HepG2 (cell line): ENCODE results near the gene SMYD2. TPM values are rescaled to one million over a fixed set of nuclear protein-coding genes. Genes with fewer than 3 reads are reported as not detected.

ENCODE experiments used
- ESRRA ChIP-seq: sonication (generic); formaldehyde crosslinking; IDR thresholded peaks from 2 replicates; pipeline ENCODE4 v1.5.1; 2020; ENCODE audit warnings: mild to moderate bottlenecking, low read depth, missing genetic modification reagents
- GATAD1 ChIP-seq: IDR thresholded peaks from 2 replicates; pipeline ENCODE4 v1.6.1; 2016; ENCODE audit warnings: missing genetic modification reagents, missing compliant biosample characterization
- MATR3 ChIP-seq: sonication (generic); formaldehyde crosslinking; IDR thresholded peaks from 2 replicates; pipeline ENCODE4 v1.4.0; 2020; ENCODE audit warnings: missing genetic modification reagents
- MBD4 ChIP-seq: IDR thresholded peaks from 2 replicates; pipeline ENCODE4 v1.6.1; 2012; ENCODE audit warnings: low read length, inconsistent platforms, borderline replicate concordance
- MTERF4 ChIP-seq: sonication (generic); formaldehyde crosslinking; IDR thresholded peaks from 2 replicates; pipeline ENCODE4 v1.8.0; 2023; ENCODE audit warnings: mild to moderate bottlenecking, missing genetic modification reagents
- MXD3 ChIP-seq: IDR thresholded peaks from 2 replicates; pipeline ENCODE4 v1.6.1; 2016; ENCODE audit warnings: mild to moderate bottlenecking, missing biosample characterization, missing genetic modification reagents
- RBFOX2 ChIP-seq: fragments of 200-400 bp; formaldehyde crosslinking; IDR thresholded peaks from 2 replicates; pipeline ENCODE4 v1.6.1; 2017; ENCODE audit warnings: low read depth, mild to moderate bottlenecking, low read length
- TCF7L2 ChIP-seq: IDR thresholded peaks from 2 replicates; pipeline ENCODE4 v1.6.1; 2011; ENCODE audit warnings: mild to moderate bottlenecking, low read depth, low read length, moderate library complexity
- ZFP82 ChIP-seq: sonication (generic); formaldehyde crosslinking; IDR thresholded peaks from 2 replicates; pipeline ENCODE4 v1.5.1; 2020; ENCODE audit warnings: mild to moderate bottlenecking, missing genetic modification reagents, borderline replicate concordance
- ZKSCAN5 ChIP-seq: sonication (generic); formaldehyde crosslinking; IDR thresholded peaks from 2 replicates; pipeline ENCODE4 v1.5.1; 2020; ENCODE audit warnings: mild to moderate bottlenecking, missing genetic modification reagents
- ZMYM2 ChIP-seq: sonication (generic); formaldehyde crosslinking; IDR thresholded peaks from 2 replicates; pipeline ENCODE4 v1.8.0; 2022; ENCODE audit warnings: mild to moderate bottlenecking, missing genetic modification reagents
- ZMYM3 ChIP-seq: sonication (generic); formaldehyde crosslinking; IDR thresholded peaks from 2 replicates; pipeline ENCODE4 v1.5.1; 2020; ENCODE audit warnings: mild to moderate bottlenecking, missing genetic modification reagents
- ZNF160 ChIP-seq: sonication (generic); formaldehyde crosslinking; IDR thresholded peaks from 2 replicates; pipeline ENCODE4 v1.8.0; 2022; ENCODE audit warnings: mild to moderate bottlenecking, inconsistent platforms, missing genetic modification reagents
- ZNF207 ChIP-seq: fragments of 450-650 bp; IDR thresholded peaks from 2 replicates; pipeline ENCODE4 v1.6.1; 2016; ENCODE audit warnings: antibody characterized with exemption, borderline replicate concordance
- ZNF607 ChIP-seq: sonication (generic); formaldehyde crosslinking; IDR thresholded peaks from 2 replicates; pipeline ENCODE4 v1.5.1; 2020; ENCODE audit warnings: missing genetic modification reagents, mild to moderate bottlenecking, borderline replicate concordance
- ZZZ3 ChIP-seq: sonication (generic); formaldehyde crosslinking; IDR thresholded peaks from 2 replicates; pipeline ENCODE4 v1.4.0; 2020; ENCODE audit warnings: missing genetic modification reagents, mild to moderate bottlenecking, borderline replicate concordance
- polyA plus RNA-seq, 8 experiments: library from polyadenylated mRNA; depleted of rRNA in 3 of 8; stranded (reverse) in 7 of 8; unstranded in 1 of 8; fragments of >200 nt; fragmentation: Illumina TruSeq in 4 of 8; extraction: Trizol in 4 of 8; gene quantifications; 2 replicates each; pipeline versions ENCODE4 v1.2.1 to v1.2.3, GENCODE V29; 2011 to 2016; ENCODE audit warnings: low read depth in 4 of 8, missing spikeins in 1 of 8, mixed read lengths in 1 of 8; ENCODE audit not compliant: insufficient read depth in 1 of 8
- total RNA-seq, 5 experiments: library from RNA; depleted of rRNA; stranded (reverse); fragments of >200 nt; fragmentation: Illumina TruSeq; extraction: Trizol; gene quantifications; 2 replicates each; pipeline ENCODE4 v1.2.3, GENCODE V29; 2016; ENCODE audit warnings: low read depth in 1 of 5
- TF ChIP-seq, protein P1 (sequence below): sonication (generic); formaldehyde crosslinking; IDR thresholded peaks from 2 replicates; pipeline ENCODE4 v1.4.0; 2020; ENCODE audit warnings: missing genetic modification reagents, borderline replicate concordance
- TF ChIP-seq, protein P2 (sequence below): sonication (generic); formaldehyde crosslinking; IDR thresholded peaks from 2 replicates; pipeline ENCODE4 v1.5.1; 2020; ENCODE audit warnings: missing genetic modification reagents, mild to moderate bottlenecking, borderline replicate concordance
- TF ChIP-seq, protein P3 (sequence below): sonication (generic); formaldehyde crosslinking; IDR thresholded peaks from 2 replicates; pipeline ENCODE4 v1.5.0; 2020; ENCODE audit warnings: mild to moderate bottlenecking, missing genetic modification reagents
- TF ChIP-seq, protein P4 (sequence below): sonication (generic); formaldehyde crosslinking; IDR thresholded peaks from 2 replicates; pipeline ENCODE4 v1.5.0; 2020; ENCODE audit warnings: mild to moderate bottlenecking, low read depth, missing genetic modification reagents, borderline replicate concordance

SMYD2 gene
- total and polyA plus RNA-seq, 2 of the 13 experiments (the other 11 are each of a cell fraction or from before 2014, with no cell fraction given): 72.7 to 139 TPM

DNA sequence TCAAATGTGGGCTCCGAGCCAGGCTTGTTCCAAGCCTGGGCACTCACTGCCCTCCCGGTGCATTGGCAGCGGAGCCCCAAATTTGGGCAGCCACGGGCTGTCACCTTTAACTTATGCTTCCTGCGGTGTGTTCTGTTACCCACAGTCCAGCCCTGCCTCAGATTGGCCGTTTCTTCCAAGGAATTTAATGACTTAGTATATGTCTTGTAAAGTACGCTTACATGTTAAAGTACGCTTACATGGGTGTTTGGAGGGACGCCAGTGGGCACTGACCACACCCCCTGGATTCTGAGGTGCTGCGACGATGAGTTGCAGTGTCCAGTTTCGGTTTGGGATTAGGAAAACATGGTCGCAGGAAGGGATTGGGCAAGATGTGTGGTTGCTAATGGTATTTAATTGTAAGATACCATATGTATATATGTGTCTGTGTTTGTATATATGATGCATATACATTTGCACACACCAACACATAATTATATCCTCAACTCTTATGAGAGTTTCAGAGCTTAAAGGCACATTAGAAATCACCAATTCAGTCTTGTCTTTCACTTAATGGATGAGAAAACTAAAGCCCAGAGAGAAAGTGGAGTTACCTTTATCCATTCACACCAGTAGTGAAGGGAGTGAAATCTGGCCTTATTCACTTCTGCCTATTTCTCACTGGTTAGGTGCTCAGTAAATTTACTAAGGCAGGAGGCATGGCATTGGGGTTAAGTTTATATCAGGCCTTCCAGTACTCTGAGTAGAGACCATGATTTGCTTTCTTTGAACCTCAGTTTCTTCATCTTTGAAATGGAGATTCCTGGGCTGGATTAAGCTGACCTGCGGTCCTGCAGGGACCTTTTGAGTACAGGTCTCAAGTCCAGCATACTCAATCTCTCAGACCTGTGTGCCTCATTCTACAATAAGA lies 1.0 kb downstream of the SMYD2 start (continued):
- TF ChIP-seq, protein P1, sequence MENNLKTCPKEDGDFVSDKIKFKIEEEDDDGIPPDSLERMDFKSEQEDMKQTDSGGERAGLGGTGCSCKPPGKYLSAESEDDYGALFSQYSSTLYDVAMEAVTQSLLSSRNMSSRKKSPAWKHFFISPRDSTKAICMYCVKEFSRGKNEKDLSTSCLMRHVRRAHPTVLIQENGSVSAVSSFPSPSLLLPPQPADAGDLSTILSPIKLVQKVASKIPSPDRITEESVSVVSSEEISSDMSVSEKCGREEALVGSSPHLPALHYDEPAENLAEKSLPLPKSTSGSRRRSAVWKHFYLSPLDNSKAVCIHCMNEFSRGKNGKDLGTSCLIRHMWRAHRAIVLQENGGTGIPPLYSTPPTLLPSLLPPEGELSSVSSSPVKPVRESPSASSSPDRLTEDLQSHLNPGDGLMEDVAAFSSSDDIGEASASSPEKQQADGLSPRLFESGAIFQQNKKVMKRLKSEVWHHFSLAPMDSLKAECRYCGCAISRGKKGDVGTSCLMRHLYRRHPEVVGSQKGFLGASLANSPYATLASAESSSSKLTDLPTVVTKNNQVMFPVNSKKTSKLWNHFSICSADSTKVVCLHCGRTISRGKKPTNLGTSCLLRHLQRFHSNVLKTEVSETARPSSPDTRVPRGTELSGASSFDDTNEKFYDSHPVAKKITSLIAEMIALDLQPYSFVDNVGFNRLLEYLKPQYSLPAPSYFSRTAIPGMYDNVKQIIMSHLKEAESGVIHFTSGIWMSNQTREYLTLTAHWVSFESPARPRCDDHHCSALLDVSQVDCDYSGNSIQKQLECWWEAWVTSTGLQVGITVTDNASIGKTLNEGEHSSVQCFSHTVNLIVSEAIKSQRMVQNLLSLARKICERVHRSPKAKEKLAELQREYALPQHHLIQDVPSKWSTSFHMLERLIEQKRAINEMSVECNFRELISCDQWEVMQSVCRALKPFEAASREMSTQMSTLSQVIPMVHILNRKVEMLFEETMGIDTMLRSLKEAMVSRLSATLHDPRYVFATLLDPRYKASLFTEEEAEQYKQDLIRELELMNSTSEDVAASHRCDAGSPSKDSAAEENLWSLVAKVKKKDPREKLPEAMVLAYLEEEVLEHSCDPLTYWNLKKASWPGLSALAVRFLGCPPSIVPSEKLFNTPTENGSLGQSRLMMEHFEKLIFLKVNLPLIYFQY (CRISPR knock-in tag): no peak
- TF ChIP-seq MATR3 (CRISPR knock-in tag) (no peak), TCF7L2 (no peak), ZKSCAN5 (CRISPR knock-in tag) (no peak), ZFP82 (no peak), ZNF607 (CRISPR knock-in tag) (no peak), ZNF160 (no peak), ZMYM2 (CRISPR knock-in tag) (no peak), GATAD1 (CRISPR knock-in tag) (no peak), MTERF4 (no peak), MXD3 (CRISPR knock-in tag) (no peak; the same call in 1 of the 2 replicates), ESRRA (CRISPR knock-in tag) (no peak), RBFOX2 (no peak), ZNF207 (no peak), ZMYM3 (CRISPR knock-in tag) (peak; percentile 28; the same call in 1 of the 2 replicates), MBD4 (no peak), ZZZ3 (no peak)
- TF ChIP-seq, protein P2, sequence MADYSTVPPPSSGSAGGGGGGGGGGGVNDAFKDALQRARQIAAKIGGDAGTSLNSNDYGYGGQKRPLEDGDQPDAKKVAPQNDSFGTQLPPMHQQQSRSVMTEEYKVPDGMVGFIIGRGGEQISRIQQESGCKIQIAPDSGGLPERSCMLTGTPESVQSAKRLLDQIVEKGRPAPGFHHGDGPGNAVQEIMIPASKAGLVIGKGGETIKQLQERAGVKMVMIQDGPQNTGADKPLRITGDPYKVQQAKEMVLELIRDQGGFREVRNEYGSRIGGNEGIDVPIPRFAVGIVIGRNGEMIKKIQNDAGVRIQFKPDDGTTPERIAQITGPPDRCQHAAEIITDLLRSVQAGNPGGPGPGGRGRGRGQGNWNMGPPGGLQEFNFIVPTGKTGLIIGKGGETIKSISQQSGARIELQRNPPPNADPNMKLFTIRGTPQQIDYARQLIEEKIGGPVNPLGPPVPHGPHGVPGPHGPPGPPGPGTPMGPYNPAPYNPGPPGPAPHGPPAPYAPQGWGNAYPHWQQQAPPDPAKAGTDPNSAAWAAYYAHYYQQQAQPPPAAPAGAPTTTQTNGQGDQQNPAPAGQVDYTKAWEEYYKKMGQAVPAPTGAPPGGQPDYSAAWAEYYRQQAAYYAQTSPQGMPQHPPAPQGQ (CRISPR knock-in tag): no peak
- TF ChIP-seq, protein P3, sequence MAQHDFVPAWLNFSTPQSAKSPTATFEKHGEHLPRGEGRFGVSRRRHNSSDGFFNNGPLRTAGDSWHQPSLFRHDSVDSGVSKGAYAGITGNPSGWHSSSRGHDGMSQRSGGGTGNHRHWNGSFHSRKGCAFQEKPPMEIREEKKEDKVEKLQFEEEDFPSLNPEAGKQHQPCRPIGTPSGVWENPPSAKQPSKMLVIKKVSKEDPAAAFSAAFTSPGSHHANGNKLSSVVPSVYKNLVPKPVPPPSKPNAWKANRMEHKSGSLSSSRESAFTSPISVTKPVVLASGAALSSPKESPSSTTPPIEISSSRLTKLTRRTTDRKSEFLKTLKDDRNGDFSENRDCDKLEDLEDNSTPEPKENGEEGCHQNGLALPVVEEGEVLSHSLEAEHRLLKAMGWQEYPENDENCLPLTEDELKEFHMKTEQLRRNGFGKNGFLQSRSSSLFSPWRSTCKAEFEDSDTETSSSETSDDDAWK (CRISPR knock-in tag): no peak
- TF ChIP-seq, protein P4, sequence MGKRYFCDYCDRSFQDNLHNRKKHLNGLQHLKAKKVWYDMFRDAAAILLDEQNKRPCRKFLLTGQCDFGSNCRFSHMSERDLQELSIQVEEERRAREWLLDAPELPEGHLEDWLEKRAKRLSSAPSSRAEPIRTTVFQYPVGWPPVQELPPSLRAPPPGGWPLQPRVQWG (CRISPR knock-in tag): no peak
